NCI-H187 (cell line): Measurements from ENCODE around the gene FAM222A.

Source experiments
- DNase-seq, 2 experiments: peaks; one replicate each; lab custom pipeline; 2025; lab: John Stamatoyannopoulos, UW

The FAM222A gene

GRCh38 chr12:109724321-109724892, 10.8 kb downstream of the FAM222A start:
- no peak for DNase-seq

- no peak for DNase-seq
Observed at GRCh38 chr12:109725321-109726105, 11.9 kb downstream of the FAM222A start.

- no peak for DNase-seq
Observed at GRCh38 chr12:109726106-109726497, 12.5 kb downstream of the FAM222A start.

GRCh38 chr12:109726511-109727038, 12.9 kb downstream of the FAM222A start:
- no peak for DNase-seq

- no peak for DNase-seq
Observed at GRCh38 chr12:109727039-109727723, 13.6 kb downstream of the FAM222A start.

GRCh38 chr12:109727746-109728726, 14.4 kb downstream of the FAM222A start:
- DNase-seq = no peak

- no peak for DNase-seq
Observed at GRCh38 chr12:109728921-109729320, 15.3 kb downstream of the FAM222A start.

GRCh38 chr12:109729371-109729781, 15.8 kb downstream of the FAM222A start:
- DNase-seq = no peak

GRCh38 chr12:109729801-109730200, 16.2 kb downstream of the FAM222A start:
- DNase-seq = no peak

GRCh38 chr12:109730306-109731145, 16.9 kb downstream of the FAM222A start:
- no peak for DNase-seq

- no peak for DNase-seq
Observed at GRCh38 chr12:109731231-109731731, 17.7 kb downstream of the FAM222A start.

- no peak for DNase-seq
Observed at GRCh38 chr12:109731806-109732205, 18.2 kb downstream of the FAM222A start.

- no peak for DNase-seq
Observed at GRCh38 chr12:109732321-109733305, 19.0 kb downstream of the FAM222A start.

GRCh38 chr12:109734219-109735000, 20.8 kb downstream of the FAM222A start:
- DNase-seq = no peak

- no peak for DNase-seq
Observed at GRCh38 chr12:109735051-109735521, 21.5 kb downstream of the FAM222A start.

GRCh38 chr12:109735825-109736551, 22.4 kb downstream of the FAM222A start:
- no peak for DNase-seq

GRCh38 chr12:109736552-109737108, 23.0 kb downstream of the FAM222A start:
- DNase-seq = no peak
